Liver (tissue), 3 donors: ENCODE results near the gene SERINC4.

Experiments used
- EGR1 ChIP-seq, 2 donors: IDR thresholded peaks; 2 replicates each; pipeline ENCODE4 v1.6.1; 2016 to 2018; ENCODE audit warnings: antibody characterized with exemption in 2 of 2, low read depth in 2 of 2
- FOXA1 ChIP-seq: IDR thresholded peaks from 2 replicates; pipeline ENCODE4 v1.6.1; 2016; ENCODE audit warnings: antibody characterized with exemption
- HNF4A ChIP-seq, 2 donors: conservative IDR thresholded peaks; 2 replicates each; pipeline ENCODE4 v1.6.1; 2016; ENCODE audit warnings: antibody characterized with exemption in 2 of 2, mild to moderate bottlenecking in 2 of 2
- TF ChIP-seq, protein P1 (sequence below): fragments of 150-350 bp; IDR thresholded peaks from 2 replicates; pipeline ENCODE4 v1.5.1; 2017; ENCODE audit warnings: improper control_type of control experiment, low read depth, low read length; ENCODE audit not compliant: missing input control
- TF ChIP-seq, protein P2 (sequence below): IDR thresholded peaks from 2 replicates; pipeline ENCODE4 v1.6.1; 2016; ENCODE audit warnings: antibody characterized with exemption
- TF ChIP-seq, protein P3 (sequence below): IDR thresholded peaks from 2 replicates; pipeline ENCODE4 v1.6.1; 2016; ENCODE audit warnings: antibody characterized with exemption
- TF ChIP-seq, protein P4 (sequence below): IDR thresholded peaks from 2 replicates; pipeline ENCODE4 v1.6.1; 2016; ENCODE audit warnings: antibody characterized with exemption, mild to moderate bottlenecking
- donor health status: healthy.
- donor health status: healthy.

DNA sequence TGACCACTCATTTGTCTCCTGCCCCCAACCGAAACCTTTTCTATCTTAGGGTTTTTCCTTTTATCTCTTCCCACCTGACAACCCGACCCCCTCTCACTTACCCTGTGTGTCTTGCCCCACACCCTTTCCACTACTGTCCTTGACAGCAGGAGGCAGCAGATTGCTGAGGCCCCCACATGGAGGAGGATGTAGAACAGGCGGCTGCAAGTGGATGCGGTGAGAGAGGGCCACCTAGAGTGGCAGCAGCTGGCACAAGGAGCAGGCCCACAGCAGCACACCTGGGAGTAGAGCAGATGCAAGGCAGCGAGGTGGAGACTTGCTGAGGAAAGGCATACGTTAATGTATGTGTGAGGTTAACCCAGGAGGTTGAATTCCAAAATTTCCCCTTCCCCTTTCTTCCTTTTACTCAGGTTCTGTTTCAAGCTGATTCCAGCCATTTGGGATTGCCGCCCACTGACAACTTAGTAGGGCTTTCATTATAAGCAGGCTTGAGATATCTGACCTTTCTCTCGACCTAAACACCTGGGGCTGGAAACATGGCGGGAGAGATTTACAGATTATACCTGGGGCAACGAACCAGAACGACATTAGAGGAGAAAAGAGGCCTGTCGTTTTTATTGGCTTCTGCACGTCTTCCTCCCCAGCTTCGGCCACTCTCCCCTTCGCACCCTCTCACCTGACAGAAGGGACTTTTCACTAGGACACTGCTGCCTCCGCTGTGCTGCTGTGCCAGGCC lies 643 bp downstream of the SERINC4 start:
- TF ChIP-seq, protein P1, sequence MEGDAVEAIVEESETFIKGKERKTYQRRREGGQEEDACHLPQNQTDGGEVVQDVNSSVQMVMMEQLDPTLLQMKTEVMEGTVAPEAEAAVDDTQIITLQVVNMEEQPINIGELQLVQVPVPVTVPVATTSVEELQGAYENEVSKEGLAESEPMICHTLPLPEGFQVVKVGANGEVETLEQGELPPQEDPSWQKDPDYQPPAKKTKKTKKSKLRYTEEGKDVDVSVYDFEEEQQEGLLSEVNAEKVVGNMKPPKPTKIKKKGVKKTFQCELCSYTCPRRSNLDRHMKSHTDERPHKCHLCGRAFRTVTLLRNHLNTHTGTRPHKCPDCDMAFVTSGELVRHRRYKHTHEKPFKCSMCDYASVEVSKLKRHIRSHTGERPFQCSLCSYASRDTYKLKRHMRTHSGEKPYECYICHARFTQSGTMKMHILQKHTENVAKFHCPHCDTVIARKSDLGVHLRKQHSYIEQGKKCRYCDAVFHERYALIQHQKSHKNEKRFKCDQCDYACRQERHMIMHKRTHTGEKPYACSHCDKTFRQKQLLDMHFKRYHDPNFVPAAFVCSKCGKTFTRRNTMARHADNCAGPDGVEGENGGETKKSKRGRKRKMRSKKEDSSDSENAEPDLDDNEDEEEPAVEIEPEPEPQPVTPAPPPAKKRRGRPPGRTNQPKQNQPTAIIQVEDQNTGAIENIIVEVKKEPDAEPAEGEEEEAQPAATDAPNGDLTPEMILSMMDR = no peak
- TF ChIP-seq, protein P2, sequence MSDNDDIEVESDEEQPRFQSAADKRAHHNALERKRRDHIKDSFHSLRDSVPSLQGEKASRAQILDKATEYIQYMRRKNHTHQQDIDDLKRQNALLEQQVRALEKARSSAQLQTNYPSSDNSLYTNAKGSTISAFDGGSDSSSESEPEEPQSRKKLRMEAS = no peak
- TF ChIP-seq, protein P3, sequence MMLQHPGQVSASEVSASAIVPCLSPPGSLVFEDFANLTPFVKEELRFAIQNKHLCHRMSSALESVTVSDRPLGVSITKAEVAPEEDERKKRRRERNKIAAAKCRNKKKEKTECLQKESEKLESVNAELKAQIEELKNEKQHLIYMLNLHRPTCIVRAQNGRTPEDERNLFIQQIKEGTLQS = no peak
- TF ChIP-seq FOXA1 (no peak), HNF4A (conservative IDR thresholded peaks at IDR 0.05) (no peak), EGR1 (IDR thresholded peaks at IDR 0.05; ENCODE audit: low read depth in 2 of 2) (no peak)
- TF ChIP-seq, protein P4, sequence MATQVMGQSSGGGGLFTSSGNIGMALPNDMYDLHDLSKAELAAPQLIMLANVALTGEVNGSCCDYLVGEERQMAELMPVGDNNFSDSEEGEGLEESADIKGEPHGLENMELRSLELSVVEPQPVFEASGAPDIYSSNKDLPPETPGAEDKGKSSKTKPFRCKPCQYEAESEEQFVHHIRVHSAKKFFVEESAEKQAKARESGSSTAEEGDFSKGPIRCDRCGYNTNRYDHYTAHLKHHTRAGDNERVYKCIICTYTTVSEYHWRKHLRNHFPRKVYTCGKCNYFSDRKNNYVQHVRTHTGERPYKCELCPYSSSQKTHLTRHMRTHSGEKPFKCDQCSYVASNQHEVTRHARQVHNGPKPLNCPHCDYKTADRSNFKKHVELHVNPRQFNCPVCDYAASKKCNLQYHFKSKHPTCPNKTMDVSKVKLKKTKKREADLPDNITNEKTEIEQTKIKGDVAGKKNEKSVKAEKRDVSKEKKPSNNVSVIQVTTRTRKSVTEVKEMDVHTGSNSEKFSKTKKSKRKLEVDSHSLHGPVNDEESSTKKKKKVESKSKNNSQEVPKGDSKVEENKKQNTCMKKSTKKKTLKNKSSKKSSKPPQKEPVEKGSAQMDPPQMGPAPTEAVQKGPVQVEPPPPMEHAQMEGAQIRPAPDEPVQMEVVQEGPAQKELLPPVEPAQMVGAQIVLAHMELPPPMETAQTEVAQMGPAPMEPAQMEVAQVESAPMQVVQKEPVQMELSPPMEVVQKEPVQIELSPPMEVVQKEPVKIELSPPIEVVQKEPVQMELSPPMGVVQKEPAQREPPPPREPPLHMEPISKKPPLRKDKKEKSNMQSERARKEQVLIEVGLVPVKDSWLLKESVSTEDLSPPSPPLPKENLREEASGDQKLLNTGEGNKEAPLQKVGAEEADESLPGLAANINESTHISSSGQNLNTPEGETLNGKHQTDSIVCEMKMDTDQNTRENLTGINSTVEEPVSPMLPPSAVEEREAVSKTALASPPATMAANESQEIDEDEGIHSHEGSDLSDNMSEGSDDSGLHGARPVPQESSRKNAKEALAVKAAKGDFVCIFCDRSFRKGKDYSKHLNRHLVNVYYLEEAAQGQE = no peak
